WI38 (cell line): ENCODE results near the gene POLR2H.

ENCODE experiments used
- H3K4me3 ChIP-seq: 2 replicates; pipeline ENCODE4 v1.5.1; 2011; ENCODE audit warnings: low read depth, mild to moderate bottlenecking, control low read depth, low read length
- TF ChIP-seq, protein P1 (sequence below): IDR thresholded peaks from 2 replicates; pipeline ENCODE4 v1.5.1; 2012; ENCODE audit warnings: low read depth, mild to moderate bottlenecking, control low read depth, low read length

Gene POLR2H

DNA sequence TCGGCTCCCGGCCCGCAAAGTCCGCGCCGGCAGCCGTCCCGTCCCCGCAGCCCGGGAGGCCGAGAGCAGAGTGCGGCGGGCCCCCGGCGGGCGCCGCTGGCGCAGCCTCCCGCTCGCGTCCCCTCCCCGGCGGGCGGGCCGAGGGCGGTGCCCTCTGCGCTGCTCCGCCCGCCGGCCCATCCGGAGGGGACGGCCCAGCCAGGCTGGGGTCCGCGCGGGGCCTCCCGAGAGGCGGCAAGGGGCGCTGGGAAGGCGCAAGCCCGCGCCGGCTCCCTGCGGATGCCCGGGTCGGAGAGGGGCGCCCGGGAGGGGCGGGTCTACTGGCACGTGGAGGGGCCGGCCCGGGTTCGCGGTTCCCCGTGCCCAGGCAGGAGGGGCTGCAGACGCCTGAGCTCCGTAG lies at the start of gene POLR2H, which contains the start of gene CLCN2:
POLR2H (plus strand) TSS at position 179 of the 400 bp plus-strand sequence. CDS start 1,783 bp downstream, outside the sequence.
CLCN2 (minus strand) TSS at position 74 of the 400 bp plus-strand sequence. CDS start 126 bp downstream, outside the sequence.
- peak within 1 kb of the TSS; percentile 67 for H3K4me3 ChIP-seq
- TF ChIP-seq, protein P1, sequence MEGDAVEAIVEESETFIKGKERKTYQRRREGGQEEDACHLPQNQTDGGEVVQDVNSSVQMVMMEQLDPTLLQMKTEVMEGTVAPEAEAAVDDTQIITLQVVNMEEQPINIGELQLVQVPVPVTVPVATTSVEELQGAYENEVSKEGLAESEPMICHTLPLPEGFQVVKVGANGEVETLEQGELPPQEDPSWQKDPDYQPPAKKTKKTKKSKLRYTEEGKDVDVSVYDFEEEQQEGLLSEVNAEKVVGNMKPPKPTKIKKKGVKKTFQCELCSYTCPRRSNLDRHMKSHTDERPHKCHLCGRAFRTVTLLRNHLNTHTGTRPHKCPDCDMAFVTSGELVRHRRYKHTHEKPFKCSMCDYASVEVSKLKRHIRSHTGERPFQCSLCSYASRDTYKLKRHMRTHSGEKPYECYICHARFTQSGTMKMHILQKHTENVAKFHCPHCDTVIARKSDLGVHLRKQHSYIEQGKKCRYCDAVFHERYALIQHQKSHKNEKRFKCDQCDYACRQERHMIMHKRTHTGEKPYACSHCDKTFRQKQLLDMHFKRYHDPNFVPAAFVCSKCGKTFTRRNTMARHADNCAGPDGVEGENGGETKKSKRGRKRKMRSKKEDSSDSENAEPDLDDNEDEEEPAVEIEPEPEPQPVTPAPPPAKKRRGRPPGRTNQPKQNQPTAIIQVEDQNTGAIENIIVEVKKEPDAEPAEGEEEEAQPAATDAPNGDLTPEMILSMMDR, result no peak

DNA sequence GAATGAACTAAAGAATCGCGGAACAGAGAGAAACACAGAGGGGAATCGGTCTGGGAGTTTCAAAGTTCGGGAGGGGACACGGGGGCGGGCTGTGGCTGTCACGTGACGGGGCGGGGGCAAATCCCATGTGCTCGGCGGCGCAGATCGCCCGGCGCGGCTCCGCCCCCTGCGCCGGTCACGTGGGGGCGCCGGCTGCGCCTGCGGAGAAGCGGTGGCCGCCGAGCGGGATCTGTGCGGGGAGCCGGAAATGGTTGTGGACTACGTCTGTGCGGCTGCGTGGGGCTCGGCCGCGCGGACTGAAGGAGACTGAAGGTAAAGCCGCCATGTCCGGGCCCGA lies 47.2 kb upstream of the POLR2H start, which contains the start of gene EIF4G1:
EIF4G1 (plus strand) TSS at position 244 of the 337 bp plus-strand sequence. CDS start 1,191 bp downstream, outside the sequence.
- TF ChIP-seq, protein P1, result no peak
- H3K4me3 ChIP-seq, result peak within 1 kb of the TSS; percentile 90

DNA sequence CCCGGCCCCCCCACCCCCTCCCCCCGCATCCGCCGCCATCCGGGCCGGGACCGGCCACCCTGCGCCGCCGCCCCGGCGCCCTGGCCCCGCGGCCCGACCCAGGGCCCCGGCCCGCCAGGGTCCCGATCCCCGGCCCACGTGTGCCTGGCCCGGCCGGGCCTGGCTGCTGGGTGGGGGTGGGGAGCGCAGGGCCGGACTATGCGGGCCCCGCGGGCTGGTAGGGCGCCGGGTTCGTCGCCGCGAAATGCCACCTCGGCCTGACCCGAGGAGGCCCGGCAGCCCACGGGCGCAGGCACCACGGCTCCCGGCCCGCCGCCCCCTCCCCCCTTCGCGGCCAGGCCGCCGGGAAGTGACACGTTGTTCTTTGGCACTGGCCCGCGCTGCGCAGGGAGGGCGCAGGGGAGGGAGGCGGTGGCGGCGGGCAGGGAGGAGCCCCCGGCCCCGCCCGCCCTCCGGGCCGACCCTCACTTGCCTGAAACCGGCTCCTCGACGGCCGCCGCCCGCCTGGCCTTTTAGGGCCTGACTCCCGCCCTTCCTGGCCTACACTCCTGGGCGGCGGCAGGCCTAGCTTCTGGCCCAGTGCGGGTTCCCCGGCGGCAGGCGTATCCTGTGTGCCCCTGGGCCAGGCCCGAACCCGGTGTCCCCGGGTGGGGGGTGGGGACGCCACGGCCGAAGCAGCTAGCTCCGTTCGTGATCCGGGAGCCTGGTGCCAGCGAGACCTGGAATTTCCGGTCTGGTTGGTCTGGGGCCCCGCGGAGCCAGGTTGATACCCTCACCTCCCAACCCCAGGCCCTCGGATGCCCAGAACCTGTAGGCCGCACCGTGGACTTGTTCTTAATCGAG lies 46.6 kb upstream of the POLR2H start:
- TF ChIP-seq, protein P1, result no peak
- peak overlapping the region; percentile 90 for H3K4me3 ChIP-seq

DNA sequence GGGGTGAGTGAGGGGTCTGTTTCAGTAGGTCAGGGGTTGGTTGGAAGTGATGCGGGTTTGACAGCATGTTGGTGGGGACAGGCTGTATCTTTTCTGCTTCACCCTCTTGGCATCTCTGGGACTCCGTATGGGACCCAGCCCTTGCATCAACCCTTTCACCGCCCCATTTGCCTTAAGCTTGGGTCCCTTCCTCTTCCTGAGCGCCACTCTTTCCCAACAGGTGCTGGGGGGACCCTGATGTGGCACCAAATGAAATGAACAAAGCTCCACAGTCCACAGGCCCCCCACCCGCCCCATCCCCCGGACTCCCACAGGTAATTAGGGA lies 46.0 kb upstream of the POLR2H start:
- TF ChIP-seq, protein P1, result no peak
- peak overlapping the region; percentile 90 for H3K4me3 ChIP-seq

DNA sequence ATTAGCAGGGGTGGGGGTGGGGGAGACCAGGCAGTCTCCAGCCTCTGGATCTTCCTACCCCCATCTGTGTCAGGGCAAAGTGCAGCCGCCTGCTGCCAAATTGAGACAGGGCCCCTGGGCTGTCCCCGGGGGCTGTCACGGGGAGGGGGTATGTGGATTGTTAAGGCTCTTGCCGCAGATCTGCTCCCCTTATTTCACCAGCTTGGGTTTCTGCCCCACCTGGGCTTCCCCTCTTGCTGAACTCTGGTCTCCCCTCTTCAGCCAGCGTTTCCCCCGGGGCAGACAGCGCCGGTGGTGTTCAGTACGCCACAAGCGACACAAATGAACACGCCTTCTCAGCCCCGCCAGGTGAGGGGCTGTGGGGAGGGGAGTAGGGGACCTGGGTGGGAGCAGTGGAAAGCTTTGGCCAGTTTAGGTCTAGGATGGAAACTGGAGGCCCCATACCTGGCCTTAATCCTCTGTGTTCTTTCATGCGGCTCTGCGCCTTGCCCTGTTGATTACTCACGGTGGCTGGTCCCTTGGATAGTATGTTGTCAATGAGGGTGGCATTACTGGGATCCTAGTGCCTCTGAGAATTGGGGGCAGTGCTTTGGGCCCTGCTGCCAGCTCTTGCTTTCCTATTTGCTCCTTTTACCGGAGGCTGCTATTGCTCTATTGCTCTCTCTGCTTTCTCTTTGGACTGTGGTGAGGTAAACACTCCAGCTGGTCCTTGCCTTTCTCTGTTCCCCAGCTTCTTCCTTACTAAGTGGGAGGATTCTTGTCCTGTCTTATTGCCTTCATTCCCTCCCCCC lies 45.4 kb upstream of the POLR2H start:
- TF ChIP-seq, protein P1, result no peak
- H3K4me3 ChIP-seq, result peak overlapping the region; percentile 90

DNA sequence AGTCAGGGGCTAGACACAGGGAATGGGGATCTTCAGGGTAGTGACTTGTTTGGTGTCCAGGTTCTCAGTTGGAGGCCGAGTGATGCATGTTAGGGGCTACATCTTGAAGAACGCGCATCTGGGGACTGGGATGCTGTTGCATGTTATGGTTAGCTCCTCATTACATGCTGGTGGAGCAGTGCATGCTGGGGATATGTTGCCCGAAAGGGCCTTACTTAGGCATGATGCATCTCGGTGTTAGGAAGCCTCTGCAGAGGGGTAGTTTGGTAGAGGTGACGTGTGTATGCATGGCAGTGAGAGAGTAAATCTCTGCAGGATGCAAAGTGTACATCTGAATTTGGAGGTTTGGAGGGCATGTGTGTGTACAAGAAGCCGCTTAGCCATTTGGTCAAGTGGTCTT lies 44.7 kb upstream of the POLR2H start:
- H3K4me3 ChIP-seq, result peak overlapping the region; percentile 90
- TF ChIP-seq, protein P1, result no peak

DNA sequence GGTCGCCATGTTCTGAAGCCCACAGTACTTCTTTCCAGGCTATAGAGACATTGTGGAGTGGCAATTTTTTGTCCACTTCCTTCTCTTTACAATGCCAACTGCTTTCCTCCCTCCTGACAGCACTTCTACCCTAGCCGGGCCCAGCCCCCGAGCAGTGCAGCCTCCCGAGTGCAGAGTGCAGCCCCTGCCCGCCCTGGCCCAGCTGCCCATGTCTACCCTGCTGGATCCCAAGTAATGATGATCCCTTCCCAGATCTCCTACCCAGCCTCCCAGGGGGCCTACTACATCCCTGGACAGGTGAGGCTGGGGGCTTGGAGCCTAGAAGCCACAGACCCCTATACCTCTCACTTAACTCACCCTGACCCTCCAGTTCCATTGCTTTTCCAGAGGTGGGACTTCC lies 44.3 kb upstream of the POLR2H start:
- TF ChIP-seq, protein P1, result no peak
- peak overlapping the region; percentile 90 for H3K4me3 ChIP-seq
